GM18505 (cell line): ENCODE data around the gene RIMBP3C.
"Not testable (repeated sequence)": the region's sequence is repeated elsewhere in the genome, so short reads cannot be mapped to it uniquely, and the experiment has no call there.

Experiments
- ATAC-seq: cut with Tn5 transposase; IDR thresholded peaks from one replicate; pipeline ENCODE4 v1.9.1; 2021; ENCODE audit not compliant: unreplicated experiment
- POLR2A ChIP-seq: IDR thresholded peaks from 4 replicates; pipeline ENCODE4 v1.6.1; 2011; ENCODE audit warnings: borderline replicate concordance; ENCODE audit not compliant: insufficient read depth, insufficient read length; ENCODE audit errors: extremely low read depth

Gene RIMBP3C

GRCh38 chr22:21585389-21585788, 34.1 kb upstream of the RIMBP3C start:
- TF ChIP-seq POLR2A = no peak
- ATAC-seq = no peak

- TF ChIP-seq POLR2A = no peak
- ATAC-seq = no peak
These were observed 31.8 kb upstream of the RIMBP3C start for GRCh38 chr22:21582801-21583740.

GRCh38 chr22:21581009-21581713, 29.9 kb upstream of the RIMBP3C start:
- not testable (repeated sequence) for ATAC-seq

GRCh38 chr22:21580623-21581007, 29.4 kb upstream of the RIMBP3C start:
- not testable (repeated sequence) for ATAC-seq

- ATAC-seq = no peak
- no peak for TF ChIP-seq POLR2A
These were observed 28.2 kb upstream of the RIMBP3C start for GRCh38 chr22:21579474-21579851.

- ATAC-seq = no peak
- no peak for TF ChIP-seq POLR2A
These were observed 22.7 kb upstream of the RIMBP3C start for GRCh38 chr22:21573750-21574494.

GRCh38 chr22:21573293-21573734, 22.1 kb upstream of the RIMBP3C start:
- no peak for ATAC-seq
- no peak for TF ChIP-seq POLR2A

GRCh38 chr22:21571679-21572078, 20.4 kb upstream of the RIMBP3C start:
- ATAC-seq = no peak
- TF ChIP-seq POLR2A = no peak

GRCh38 chr22:21570398-21570797, 19.1 kb upstream of the RIMBP3C start:
- no peak for ATAC-seq

GRCh38 chr22:21569459-21570170, 18.4 kb upstream of the RIMBP3C start:
- no peak for ATAC-seq
- TF ChIP-seq POLR2A = no peak

More at GRCh38 chr22:21570398-21570797, 19.1 kb upstream of the RIMBP3C start:
- TF ChIP-seq POLR2A = no peak

- not testable (repeated sequence) for ATAC-seq
These were observed 17.8 kb upstream of the RIMBP3C start for GRCh38 chr22:21569076-21569427.

GRCh38 chr22:21568347-21569075, 17.2 kb upstream of the RIMBP3C start:
- ATAC-seq = peak; percentile 23
- no peak for TF ChIP-seq POLR2A
